Adrenal gland (tissue), 5 donors: ENCODE data around the gene SLC28A1.

Experiments used
- CTCF ChIP-seq, 6 experiments: fragments of 450-650 bp in 4 of 6; fragments of 200-600 bp in 2 of 6; sonication (generic) in 1 of 6; IDR thresholded peaks; 1 replicate in 5 of 6; 2 replicates in 1 of 6; pipeline versions ENCODE4 v1.5.1 to v1.8.0; 2016 to 2021; ENCODE audit warnings: antibody characterized with exemption in 6 of 6, mild to moderate bottlenecking in 2 of 6, moderate library complexity in 1 of 6
- POLR2A ChIP-seq, 2 donors: fragments of 450-650 bp; IDR thresholded peaks; one replicate each; pipeline ENCODE4 v1.6.1; 2017; ENCODE audit warnings: antibody characterized with exemption in 2 of 2, mild to moderate bottlenecking in 2 of 2, moderate library complexity in 1 of 2
- donor health status: DM: no; HTN: no; CAD: no.

- no peak for TF ChIP-seq POLR2A (IDR thresholded peaks at IDR 0.05)
- no peak for TF ChIP-seq CTCF (IDR thresholded peaks at IDR 0.05)
Measured at GRCh38 chr15:84856731-84857417, 27.6 kb upstream of the SLC28A1 start.
